Measurements from ENCODE around the gene MRPL19.

Gene MRPL19

DNA sequence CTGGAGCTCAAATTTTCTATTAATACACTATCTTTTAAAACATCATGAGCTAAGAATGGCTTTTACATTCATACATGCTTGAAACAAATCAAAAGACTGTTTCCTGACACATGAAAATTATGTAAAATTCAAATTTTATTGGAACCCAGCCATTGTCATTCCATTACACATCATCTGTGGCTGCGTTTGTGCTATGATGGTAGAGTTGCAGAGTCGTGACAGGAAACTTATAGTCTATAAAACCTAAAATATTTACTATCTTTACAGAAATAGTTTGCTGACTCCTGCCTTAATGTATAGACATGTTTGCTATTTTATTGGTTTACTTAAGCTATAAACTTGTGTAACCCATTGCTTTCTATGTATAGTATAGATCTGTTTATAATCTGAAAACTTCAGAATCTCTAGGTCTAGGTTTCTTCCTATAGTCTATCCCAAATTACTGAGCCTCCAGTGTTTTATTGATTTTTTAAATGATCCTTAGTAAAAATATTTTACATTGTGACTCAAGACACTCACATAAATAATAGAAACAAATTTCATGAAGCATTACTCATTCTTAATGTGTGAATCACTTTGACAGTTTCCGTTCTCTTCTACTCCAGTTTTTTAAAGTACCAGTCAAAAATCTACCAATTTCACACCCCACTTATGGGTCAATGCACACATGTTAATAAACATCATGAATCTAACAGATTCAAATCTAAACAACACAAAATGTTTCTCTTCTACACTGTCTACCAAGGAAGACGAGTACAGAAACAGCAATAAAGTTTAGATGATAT lies 26.4 kb upstream of the MRPL19 start:
- no peak overlapping the region for H3K4me3 ChIP-seq (ENCODE audit: insufficient read depth, low read length, poor library complexity, severe bottlenecking)
- no peaks in the 10 kb centered on the region for H3K9me3 ChIP-seq (ENCODE audit: insufficient read depth, low read length)
- no peaks in the 10 kb centered on the region for H3K79me2 ChIP-seq (ENCODE audit: insufficient read depth, low read length)
- no peaks in the 10 kb centered on the region for H3K36me3 ChIP-seq (ENCODE audit: low read length)
- no peaks in the 10 kb centered on the region; the same call in 1 of the 2 replicates for H3K9me2 ChIP-seq (replicated peaks; ENCODE audit: insufficient read depth, low read length)
- H3F3A ChIP-seq (ENCODE audit: insufficient read depth) = no peaks in the 10 kb centered on the region
- TF ChIP-seq, protein P1, sequence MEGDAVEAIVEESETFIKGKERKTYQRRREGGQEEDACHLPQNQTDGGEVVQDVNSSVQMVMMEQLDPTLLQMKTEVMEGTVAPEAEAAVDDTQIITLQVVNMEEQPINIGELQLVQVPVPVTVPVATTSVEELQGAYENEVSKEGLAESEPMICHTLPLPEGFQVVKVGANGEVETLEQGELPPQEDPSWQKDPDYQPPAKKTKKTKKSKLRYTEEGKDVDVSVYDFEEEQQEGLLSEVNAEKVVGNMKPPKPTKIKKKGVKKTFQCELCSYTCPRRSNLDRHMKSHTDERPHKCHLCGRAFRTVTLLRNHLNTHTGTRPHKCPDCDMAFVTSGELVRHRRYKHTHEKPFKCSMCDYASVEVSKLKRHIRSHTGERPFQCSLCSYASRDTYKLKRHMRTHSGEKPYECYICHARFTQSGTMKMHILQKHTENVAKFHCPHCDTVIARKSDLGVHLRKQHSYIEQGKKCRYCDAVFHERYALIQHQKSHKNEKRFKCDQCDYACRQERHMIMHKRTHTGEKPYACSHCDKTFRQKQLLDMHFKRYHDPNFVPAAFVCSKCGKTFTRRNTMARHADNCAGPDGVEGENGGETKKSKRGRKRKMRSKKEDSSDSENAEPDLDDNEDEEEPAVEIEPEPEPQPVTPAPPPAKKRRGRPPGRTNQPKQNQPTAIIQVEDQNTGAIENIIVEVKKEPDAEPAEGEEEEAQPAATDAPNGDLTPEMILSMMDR (IDR thresholded peaks at IDR 0.05; ENCODE audit: insufficient read depth, low read length, poor library complexity, severe bottlenecking) = no peak
- TF ChIP-seq EZH2phosphoT487 (conservative IDR thresholded peaks at IDR 0.05; ENCODE audit: low read length) = no peak
- H4K20me1 ChIP-seq (ENCODE audit: low read depth, low read length) = no peaks in the 10 kb centered on the region
- H3K27me3 ChIP-seq (ENCODE audit: low read length) = no peaks in the 10 kb centered on the region; the same call in 1 of the 2 replicates
- no peak overlapping the region for H2AFZ ChIP-seq (ENCODE audit: low read depth, low read length, severe bottlenecking)
- no peak overlapping the region for H3K9ac ChIP-seq (ENCODE audit: low read length)
- H3K27ac ChIP-seq (ENCODE audit: low read depth, low read length) = no peak overlapping the region
- H3K4me2 ChIP-seq (ENCODE audit: low read depth, low read length, poor library complexity, severe bottlenecking) = no peak overlapping the region

DNA sequence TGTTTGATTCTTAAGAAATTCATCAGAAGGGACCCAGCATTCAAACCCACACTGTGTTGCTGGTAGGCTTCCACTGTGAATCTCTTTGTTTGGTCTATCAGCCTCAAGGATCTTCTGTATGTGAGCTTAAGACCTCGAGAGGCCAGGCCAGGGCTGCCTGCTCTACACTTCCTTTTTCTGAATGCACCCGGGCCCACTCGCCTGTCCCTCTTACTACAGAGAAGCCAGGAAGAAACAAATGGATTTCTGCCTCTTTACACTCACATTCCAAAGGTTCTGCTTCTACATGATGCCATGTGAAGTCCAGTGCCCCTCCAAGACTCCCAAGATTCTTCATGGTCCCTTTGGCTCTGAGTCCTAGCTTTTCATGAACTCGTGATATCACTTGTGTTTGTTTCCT lies 25.4 kb upstream of the MRPL19 start:
- Histone ChIP-seq H3K4me3 (ENCODE audit: insufficient read depth, low read length, poor library complexity, severe bottlenecking) (no peak overlapping the region), H3F3A (ENCODE audit: insufficient read depth) (no peaks in the 10 kb centered on the region), H3K9ac (ENCODE audit: low read length) (no peak overlapping the region), H3K27me3 (ENCODE audit: low read length) (no peaks in the 10 kb centered on the region; the same call in 1 of the 2 replicates), H3K36me3 (ENCODE audit: low read length) (no peaks in the 10 kb centered on the region), H3K9me3 (ENCODE audit: insufficient read depth, low read length) (no peaks in the 10 kb centered on the region), H3K79me2 (ENCODE audit: insufficient read depth, low read length) (no peaks in the 10 kb centered on the region), H3K4me2 (ENCODE audit: low read depth, low read length, poor library complexity, severe bottlenecking) (no peak overlapping the region), H4K20me1 (ENCODE audit: low read depth, low read length) (no peaks in the 10 kb centered on the region), H2AFZ (ENCODE audit: low read depth, low read length, severe bottlenecking) (no peak overlapping the region), H3K9me2 (replicated peaks; ENCODE audit: insufficient read depth, low read length) (no peaks in the 10 kb centered on the region; the same call in 1 of the 2 replicates), H3K27ac (ENCODE audit: low read depth, low read length) (no peak overlapping the region)
- TF ChIP-seq, protein P1 (IDR thresholded peaks at IDR 0.05; ENCODE audit: insufficient read depth, low read length, poor library complexity, severe bottlenecking) = no peak
- TF ChIP-seq EZH2phosphoT487 (conservative IDR thresholded peaks at IDR 0.05; ENCODE audit: low read length) = no peak

DNA sequence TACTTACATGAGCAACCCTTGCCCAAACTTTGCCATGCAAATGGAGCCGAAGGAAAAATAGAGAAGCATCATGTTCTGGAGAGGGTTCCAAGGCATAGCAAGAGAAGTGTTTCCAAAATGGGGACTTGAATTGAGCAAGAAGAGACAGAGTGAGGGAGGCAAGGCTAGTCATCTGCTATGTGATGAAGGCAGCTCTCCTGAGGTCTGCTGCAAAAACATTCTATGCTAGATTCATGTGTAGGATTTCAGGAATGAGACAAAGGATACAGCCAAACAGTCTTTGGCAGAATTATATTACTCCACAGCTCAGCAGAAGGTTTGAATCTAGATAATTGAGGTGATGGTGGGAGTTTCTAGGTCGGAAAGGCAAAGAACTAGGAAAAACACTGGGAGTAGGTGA lies 24.1 kb upstream of the MRPL19 start:
- no peak overlapping the region for H2AFZ ChIP-seq (ENCODE audit: low read depth, low read length, severe bottlenecking)
- H3K79me2 ChIP-seq (ENCODE audit: insufficient read depth, low read length) = no peaks in the 10 kb centered on the region
- no peaks in the 10 kb centered on the region; the same call in 1 of the 2 replicates for H3K27me3 ChIP-seq (ENCODE audit: low read length)
- TF ChIP-seq EZH2phosphoT487 (conservative IDR thresholded peaks at IDR 0.05; ENCODE audit: low read length) = no peak
- TF ChIP-seq, protein P1 (IDR thresholded peaks at IDR 0.05; ENCODE audit: insufficient read depth, low read length, poor library complexity, severe bottlenecking) = no peak
- H3F3A ChIP-seq (ENCODE audit: insufficient read depth) = no peaks in the 10 kb centered on the region
- no peak overlapping the region for H3K27ac ChIP-seq (ENCODE audit: low read depth, low read length)
- H4K20me1 ChIP-seq (ENCODE audit: low read depth, low read length) = no peaks in the 10 kb centered on the region
- no peak overlapping the region for H3K9ac ChIP-seq (ENCODE audit: low read length)
- no peak overlapping the region for H3K4me3 ChIP-seq (ENCODE audit: insufficient read depth, low read length, poor library complexity, severe bottlenecking)
- H3K4me2 ChIP-seq (ENCODE audit: low read depth, low read length, poor library complexity, severe bottlenecking) = no peak overlapping the region
- H3K9me2 ChIP-seq (replicated peaks; ENCODE audit: insufficient read depth, low read length) = no peaks in the 10 kb centered on the region; the same call in 1 of the 2 replicates
- H3K9me3 ChIP-seq (ENCODE audit: insufficient read depth, low read length) = no peaks in the 10 kb centered on the region
- no peaks in the 10 kb centered on the region for H3K36me3 ChIP-seq (ENCODE audit: low read length)
